Brain microvascular endothelial cell (primary cell): ENCODE results near the gene PLEKHA6.
A peak's percentile ranks its signal among the peaks of the same experiment; 100 is the strongest.

ENCODE experiments used
- DNase-seq: peaks from one replicate; pipeline ENCODE4 v3.0.0-alpha.2; 2020
- H3K27ac ChIP-seq: fragments of 250-450 bp; sonication (Bioruptor Pico); 2 replicates; pipeline ENCODE4 v1.5.1; 2020; ENCODE audit warnings: mild to moderate bottlenecking, moderate library complexity
- H3K27me3 ChIP-seq: fragments of 250-450 bp; sonication (Bioruptor Pico); replicated peaks from 2 replicates; pipeline ENCODE4 v1.5.1; 2020; ENCODE audit warnings: mild to moderate bottlenecking
- H3K36me3 ChIP-seq: fragments of 250-450 bp; sonication (Bioruptor Pico); replicated peaks from 2 replicates; pipeline ENCODE4 v1.5.1; 2020; ENCODE audit warnings: mild to moderate bottlenecking
- H3K4me3 ChIP-seq: 2 replicates; pipeline ENCODE4 v1.5.1; 2011; ENCODE audit warnings: low read depth, mild to moderate bottlenecking, control low read depth, low read length, moderate library complexity
- in situ Hi-C: cut with HindIII; loops from 2 replicates; pipeline ENCODE4 v1.10.0; 2017; ENCODE audit warnings: low sequenced_read_pairs, low pct_ligation_motif_present
- TF ChIP-seq, protein P1 (sequence below): IDR thresholded peaks from 2 replicates; pipeline ENCODE4 v1.5.1; 2011; ENCODE audit warnings: low read depth, mild to moderate bottlenecking, moderate library complexity, low read length, control low read depth, inconsistent platforms; ENCODE audit errors: missing control alignments

Gene PLEKHA6

DNA sequence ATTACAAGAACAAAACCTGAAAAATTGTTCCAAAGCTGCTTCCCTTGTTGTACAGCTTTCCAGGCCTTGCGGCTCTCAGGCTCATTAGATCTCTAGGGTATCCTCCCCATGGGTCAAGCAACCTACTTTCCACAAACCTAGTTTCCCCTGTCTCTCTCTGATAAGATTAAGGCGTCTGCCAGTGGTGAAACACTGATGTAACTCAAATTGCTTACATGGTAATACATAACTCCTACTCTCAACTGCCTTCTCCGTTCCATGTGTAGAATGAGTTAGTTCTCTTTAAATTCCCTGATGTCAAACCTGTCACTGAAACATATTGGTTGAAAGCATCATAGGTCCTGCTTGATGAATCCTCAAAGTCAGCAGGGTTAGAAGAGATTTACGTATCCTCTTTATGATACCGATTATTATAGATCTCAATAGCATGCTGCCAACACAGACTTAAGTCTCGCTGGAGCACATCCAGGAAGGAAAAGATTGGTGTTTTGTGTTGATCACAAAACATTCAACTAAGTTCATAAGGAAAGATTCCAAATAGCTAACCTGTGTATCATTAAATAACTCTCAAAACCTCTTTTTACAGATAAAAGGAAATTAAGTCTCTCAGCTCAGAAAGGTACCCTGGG, 41.3 kb upstream of the PLEKHA6 start:
- Histone ChIP-seq H3K4me3 (no peak overlapping the region), H3K27me3 (no peaks in the 10 kb centered on the region), H3K27ac (no peak overlapping the region), H3K36me3 (peaks cover 50% of the 10 kb centered on the region)
- TF ChIP-seq, protein P1, sequence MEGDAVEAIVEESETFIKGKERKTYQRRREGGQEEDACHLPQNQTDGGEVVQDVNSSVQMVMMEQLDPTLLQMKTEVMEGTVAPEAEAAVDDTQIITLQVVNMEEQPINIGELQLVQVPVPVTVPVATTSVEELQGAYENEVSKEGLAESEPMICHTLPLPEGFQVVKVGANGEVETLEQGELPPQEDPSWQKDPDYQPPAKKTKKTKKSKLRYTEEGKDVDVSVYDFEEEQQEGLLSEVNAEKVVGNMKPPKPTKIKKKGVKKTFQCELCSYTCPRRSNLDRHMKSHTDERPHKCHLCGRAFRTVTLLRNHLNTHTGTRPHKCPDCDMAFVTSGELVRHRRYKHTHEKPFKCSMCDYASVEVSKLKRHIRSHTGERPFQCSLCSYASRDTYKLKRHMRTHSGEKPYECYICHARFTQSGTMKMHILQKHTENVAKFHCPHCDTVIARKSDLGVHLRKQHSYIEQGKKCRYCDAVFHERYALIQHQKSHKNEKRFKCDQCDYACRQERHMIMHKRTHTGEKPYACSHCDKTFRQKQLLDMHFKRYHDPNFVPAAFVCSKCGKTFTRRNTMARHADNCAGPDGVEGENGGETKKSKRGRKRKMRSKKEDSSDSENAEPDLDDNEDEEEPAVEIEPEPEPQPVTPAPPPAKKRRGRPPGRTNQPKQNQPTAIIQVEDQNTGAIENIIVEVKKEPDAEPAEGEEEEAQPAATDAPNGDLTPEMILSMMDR, result no peak
- no peak for DNase-seq
- in situ Hi-C loops, result no loop called here

DNA sequence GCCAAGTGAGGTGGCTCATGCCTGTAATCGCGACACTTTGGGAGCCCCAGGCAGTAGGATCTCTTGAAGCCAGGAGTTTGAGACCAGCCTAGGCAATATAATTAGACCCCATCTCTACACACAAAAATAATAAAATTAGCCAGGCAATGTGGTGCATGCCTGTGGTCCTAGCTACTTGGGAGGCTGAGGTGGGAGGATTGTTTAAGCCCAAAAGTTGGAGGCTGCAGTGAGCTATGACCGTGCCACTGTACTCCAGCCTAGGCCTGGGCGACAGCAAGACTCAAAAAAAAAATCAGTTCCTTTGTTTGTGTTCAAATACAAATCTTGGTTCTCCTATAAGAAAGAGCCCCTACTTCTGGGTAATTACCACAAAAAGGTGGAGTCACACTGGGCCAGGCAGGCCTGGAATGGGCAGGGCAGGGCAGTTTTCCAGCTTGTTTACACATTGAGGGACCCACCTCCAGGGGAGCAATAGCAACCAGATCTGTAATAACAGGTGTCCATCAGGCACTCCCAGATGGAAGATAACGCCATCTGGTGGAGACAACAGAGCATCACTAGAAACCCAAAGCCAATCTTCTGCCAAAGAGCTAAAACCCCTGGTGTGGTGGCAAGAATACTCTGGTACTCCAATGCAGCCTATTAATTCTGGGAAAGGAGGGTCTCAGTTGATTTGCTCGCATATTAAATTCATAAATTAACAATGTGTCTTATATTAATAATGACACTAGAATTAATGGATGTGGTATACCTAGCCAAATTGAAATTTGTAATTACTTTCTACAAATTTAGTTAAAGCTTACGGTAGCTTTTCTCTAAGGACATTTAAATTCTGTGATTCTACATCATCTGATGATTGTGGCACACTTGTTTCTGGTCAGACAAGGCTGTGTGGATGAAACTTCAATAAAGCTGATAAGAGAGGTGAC, 38.7 kb upstream of the PLEKHA6 start:
- TF ChIP-seq, protein P1, result peak; percentile 90
- DNase-seq, result peak; percentile 60
- in situ Hi-C loops, result no loop called here
- no peak overlapping the region for H3K4me3 ChIP-seq
- H3K27me3 ChIP-seq, result no peaks in the 10 kb centered on the region
- H3K36me3 ChIP-seq, result peaks cover 27% of the 10 kb centered on the region
- H3K27ac ChIP-seq, result no peak overlapping the region

DNA sequence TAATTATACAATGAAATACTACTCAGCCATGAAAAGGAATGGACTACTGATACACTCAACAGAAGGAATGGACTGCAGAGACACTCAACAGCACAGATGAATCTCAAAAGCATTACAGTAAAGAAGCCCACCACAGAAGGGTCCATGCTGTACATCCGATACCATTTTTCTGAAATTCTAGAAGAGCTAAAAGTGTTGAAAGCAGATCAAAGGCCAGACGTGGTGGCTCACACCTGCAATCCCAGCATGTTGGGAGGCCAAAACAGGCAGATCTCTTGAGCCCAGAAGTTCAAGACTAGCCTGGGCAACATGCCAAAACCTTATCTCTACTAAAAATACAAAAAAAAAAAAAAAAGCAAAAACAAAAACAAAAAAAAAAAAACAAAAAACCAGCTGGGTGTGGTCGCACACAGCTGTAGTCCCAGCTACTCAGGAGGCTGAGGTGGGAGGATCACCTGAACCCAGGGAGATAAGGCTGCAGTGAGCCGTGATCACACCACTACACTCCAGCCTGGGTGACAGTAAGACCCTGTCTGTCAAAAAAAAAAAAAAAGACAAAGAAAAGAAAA, 36.4 kb upstream of the PLEKHA6 start:
- H3K36me3 ChIP-seq, result peaks cover 13% of the 10 kb centered on the region
- in situ Hi-C loops, result no loop called here
- TF ChIP-seq, protein P1, result no peak
- no peak for DNase-seq
- H3K4me3 ChIP-seq, result no peak overlapping the region
- no peaks in the 10 kb centered on the region for H3K27me3 ChIP-seq
- H3K27ac ChIP-seq, result no peak overlapping the region

DNA sequence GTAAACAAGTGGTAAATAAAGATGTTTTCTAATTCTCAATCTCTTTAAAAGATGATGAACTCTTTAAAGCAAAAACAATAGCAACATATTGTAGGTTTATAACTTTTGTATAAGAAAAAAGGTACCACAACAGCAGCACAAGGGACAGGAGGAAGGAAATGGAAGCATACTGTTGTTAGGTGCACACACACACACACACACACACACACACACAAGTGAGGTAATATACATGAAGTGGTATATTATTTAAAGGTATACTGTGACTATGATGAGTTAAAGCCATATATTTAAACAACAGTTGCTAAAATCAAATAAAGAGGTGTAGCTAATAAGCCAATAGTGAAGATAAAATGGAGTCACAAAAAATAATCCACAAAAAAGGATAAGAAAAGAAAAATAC, 31.9 kb upstream of the PLEKHA6 start:
- no peak overlapping the region for H3K4me3 ChIP-seq
- H3K27ac ChIP-seq, result no peak overlapping the region
- H3K27me3 ChIP-seq, result no peaks in the 10 kb centered on the region
- TF ChIP-seq, protein P1, result no peak
- DNase-seq, result no peak
- no peaks in the 10 kb centered on the region for H3K36me3 ChIP-seq
- in situ Hi-C loops, result no loop called here

DNA sequence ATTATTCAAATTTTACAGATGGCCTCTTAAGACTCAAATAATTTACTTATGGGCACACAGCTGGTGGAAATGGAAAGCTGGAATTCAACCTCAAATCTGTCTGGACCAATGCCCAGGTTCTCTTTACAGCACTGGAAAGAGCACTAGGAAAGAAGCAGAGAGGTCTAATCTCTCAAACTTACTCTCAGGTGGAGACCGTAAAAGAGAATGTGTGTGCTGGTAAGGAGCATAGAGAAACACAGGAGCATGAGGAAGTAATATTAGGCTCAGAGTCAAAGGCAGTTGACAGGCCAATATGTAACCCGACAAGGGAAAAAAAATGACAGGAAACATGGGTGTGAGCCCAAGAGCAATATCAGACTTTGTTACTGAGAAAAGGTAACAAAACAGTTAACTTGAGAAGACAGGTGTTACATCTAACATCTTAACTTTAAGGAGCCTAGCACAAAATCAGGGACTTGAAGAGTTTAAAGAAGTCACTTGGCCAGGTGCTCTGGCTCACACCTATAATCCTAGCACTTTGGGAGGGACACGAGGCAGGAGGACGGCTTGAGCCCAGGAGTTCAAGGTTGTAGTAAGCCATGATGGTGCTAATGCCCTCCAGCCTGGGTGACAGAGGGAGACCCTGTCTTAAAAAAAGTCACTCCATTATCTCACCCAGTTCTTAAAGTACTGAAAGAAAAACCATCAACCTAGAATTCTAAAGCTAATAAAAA, 31.2 kb upstream of the PLEKHA6 start:
- no peak overlapping the region for H3K4me3 ChIP-seq
- no peaks in the 10 kb centered on the region for H3K27me3 ChIP-seq
- no peaks in the 10 kb centered on the region for H3K36me3 ChIP-seq
- no peak for DNase-seq
- no peak overlapping the region for H3K27ac ChIP-seq
- in situ Hi-C loops, result no loop called here
- TF ChIP-seq, protein P1, result no peak
